ENCODE measurements around the gene ADPRHL1.
A peak's percentile ranks its signal among the peaks of the same experiment; 100 is the strongest.
"Not testable (repeated sequence)": the region's sequence is repeated elsewhere in the genome, so short reads cannot be mapped to it uniquely, and the experiment has no call there.

The ADPRHL1 gene

DNA sequence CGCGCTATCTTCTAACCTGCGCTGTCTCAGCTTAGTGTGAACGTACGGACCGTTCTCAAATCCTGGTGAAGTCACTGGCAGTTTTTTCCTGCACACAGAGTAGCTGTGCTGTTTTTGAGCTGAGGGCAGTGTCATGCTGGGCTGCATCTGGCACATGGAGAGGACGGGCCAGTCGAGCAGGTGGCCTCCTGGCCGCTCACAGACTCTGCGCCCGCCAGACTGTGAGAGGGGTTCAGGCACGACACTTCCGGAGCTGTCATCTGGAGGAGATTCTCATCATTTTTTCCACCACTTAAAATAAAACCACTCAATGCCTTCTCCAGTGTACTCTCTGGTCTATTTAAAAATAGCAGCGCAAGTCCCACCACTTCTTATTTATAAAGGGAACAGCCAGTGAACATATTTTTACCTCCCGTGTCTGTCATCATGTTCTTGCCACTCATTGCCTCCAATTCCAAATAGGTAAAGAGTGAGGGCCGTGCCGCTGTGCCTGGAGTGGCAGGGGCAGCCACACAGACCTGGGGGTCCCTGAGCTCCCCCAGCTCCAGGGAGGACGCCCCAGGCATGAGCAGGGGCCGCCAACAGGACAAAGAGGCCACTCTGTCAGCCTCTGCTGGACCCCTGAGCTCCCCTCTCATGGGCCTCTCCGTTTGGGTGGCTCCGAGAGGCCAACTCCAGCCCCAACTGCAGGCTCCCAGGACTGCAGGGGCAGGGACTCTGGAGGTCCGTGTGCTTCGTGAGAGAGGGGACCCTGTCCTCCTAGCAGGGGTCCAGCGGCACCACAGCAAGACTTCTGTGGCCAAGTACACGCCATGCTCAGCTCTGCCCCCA lies 52.5 kb downstream of the ADPRHL1 start:
- no peak for DNase-seq

DNA sequence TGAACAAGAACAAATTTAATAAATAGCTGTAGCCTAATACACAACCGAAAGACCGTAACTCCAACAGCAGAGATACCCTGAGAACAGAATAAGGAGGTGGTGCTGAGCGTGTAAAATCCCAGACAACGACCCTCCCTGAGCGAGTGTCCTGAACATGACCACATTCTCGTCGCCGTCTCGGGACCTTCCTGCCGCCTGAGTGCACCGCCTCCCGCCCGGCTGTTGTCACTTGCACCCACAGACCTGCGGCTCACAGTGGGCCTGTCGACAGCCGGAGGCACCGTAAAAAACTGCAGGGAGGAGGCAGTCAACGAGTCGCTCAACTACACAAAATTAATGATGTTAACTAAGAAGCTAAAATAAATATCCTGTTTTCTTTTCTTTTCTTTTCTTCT lies 53.5 kb downstream of the ADPRHL1 start:
- no peak for DNase-seq

DNA sequence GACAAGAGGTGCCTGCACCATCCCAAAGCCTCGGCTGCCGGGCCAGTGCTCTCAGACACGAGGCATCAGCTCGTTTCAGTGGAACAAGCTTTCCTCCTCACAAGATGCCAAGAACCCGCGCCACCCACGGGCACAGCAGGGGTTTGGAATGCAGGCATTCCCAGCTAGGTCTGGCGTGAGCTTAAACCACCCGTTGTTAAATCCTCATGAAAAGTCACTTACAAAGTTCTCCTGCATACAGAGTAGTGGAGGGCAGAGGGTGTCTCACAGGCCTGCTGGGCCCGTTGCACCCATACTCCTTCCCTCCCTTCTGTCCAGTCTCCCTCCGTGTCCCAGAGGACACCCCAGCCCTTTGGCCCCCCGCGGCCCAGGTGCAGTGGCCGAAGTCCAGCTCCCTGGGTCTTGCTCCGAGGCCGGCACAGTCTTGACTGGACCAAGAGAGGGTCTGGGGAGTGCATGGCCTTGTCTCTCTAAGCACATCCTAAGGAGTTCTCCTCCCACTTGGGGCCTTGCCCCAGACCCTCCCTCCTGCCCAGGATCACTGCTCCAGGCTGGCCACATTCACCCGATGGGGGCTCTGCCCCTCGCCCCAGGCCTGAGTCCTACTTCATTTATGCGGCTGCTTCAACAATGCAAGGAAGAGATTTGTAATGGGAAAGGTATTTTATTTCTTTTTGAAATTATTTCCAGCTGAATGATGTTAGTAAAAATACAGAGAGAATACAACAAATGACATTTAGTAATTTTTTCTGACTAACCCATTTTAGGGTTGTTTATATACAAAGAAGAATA lies 54.1 kb downstream of the ADPRHL1 start:
- DNase-seq = no peak

DNA sequence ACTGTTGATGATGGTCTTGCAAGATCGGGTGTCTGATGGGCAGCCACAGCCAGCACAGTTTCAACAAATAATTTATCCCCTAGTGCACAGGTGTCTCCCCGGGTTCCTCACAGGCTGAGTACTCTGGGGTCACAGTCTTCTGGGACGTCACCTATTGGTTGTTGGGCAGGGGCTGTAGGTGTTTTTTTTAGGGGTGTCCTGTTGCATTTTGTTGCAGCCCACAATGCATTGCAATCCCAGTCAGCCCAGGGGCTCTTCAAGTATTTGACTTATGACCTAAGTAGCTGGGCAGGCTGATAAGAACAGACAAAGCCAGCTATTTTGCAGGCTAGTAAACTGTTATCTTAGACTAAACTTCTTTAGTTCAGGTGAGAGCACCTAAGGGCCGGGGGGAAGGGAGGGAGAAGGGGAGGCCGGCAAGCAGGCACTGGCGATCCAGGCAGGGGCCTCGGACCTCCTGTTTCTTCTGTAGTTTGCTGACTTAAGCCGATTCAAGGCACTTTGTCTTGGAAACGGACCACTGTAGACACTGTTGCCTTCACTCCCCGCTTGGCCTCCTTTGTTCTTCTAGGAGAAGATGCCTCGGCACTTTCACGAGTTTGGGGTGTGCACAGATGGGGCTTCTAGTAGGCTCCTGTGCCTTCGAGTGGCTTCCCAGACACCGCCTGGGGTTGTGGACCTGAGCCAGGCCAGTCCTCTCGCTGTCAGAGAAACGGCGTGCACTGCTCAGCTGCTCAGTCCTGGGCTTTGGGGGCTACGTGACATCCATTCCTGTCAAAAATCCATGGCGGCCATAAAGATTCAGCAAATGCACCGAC lies 55.5 kb downstream of the ADPRHL1 start:
- DNase-seq = no peak

DNA sequence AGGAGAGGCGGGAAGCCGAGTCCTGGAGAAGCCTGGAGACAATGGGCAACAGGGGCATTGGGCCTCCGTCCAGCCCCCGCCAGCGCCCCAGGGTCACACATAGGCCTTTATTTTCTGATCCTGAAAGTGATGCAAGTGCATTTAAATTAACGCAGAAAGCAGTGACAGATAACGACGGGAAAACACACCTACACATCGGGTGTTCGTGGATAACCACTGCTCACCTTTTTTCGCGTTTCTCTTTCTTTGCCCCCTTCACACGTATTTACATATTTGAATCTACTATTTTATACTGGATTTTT lies 59.0 kb downstream of the ADPRHL1 start:
- DNase-seq = no peak

DNA sequence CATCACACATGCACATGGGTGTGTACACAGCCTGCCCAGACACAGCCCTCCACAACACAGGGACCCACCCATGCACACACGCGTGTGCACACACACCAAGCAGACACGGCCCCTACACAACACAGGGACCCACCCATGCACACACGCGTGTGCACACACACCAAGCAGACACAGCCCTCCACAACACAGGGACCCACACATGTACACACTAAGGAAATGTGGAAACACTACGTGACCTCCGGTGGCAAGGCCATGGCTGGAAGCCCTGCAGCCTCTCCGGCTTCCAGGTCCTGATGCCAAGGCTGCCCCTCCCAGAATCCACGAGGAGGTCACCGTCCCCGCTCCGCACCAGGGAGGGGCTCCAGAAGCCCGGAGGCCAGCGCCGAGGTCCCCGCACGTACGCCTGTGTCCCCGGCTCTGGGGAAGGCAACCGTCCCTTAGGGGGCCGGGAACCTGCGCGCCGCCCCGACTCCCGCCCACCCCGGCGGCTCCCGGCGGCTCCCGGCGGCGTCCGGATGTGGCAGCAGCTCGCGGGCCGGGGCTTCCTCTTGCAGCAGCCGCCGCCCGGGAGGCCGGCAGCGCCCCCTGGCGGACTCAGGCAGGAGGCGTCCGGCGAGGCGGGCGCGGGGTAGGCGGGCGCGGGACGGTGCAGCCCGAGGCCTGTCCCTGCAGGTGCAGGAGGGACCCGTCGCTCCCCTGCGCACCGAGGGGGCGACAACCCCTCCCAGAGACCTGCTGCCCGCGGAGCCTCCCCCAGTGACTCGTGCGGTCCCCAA lies 59.5 kb downstream of the ADPRHL1 start:
- peak; percentile 86 for DNase-seq

DNA sequence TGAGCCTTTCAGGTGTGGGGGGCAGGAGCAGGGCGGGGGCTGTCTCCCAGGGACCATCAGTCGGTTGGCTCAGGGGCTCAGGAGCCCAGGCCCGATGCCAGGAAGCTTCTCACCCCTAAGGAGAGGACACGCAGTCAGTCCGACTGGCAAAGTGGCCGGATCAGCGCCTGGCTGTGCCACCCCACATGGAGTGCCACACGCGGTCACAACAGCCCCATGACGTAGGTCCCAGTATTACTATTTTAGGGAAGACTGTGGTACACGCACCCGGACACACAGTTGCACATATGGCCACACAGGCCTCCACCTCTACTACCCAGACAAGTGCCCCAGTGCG lies 60.1 kb downstream of the ADPRHL1 start:
- DNase-seq = no peak

DNA sequence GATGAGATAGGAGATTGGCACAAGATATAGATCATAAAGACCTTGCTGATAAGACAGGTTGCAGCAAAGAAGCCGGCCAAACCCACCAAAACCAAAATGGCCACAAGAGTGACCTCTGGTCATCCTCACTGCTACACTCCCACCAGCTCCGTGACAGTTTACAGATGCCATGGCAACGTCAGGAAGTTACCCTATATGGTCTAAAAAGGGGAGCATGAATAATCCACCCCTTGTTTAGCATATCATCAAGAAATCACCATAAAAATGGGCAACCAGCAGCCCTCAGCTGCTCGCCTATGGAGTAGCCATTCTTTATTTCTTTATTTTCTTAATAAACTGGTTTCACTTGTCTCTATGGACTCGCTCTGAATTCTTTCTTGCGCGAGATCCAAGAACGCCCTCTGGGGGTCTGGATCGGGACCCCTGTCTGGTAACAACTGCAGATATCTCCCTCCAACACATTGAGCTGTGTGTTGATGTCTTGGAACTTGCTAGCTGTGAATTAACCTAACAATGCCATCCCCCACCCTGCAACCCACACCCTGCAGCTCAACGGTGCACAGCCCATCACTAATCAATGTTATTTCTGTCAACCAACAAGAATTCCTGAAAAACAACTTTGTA lies 62.3 kb downstream of the ADPRHL1 start:
- DNase-seq = no peak

DNA sequence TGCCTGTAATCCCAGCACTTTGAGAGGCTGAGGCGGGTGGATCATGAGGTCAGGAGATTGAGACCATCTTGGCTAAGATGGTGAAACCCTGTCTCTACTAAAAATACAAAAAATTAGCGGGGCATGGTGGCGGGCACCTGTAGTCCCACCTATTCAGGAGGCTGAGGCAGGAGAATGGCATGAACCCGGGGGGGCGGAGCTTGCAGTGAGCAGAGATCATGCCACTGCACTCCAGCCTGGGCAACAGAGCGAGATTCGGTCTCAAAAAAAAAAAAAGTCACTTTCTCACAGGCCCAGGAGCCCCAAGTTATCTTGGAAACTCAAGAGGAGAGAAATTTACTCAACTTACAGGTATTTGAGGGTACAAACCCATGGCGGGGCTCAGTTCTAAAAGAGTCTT lies 63.7 kb downstream of the ADPRHL1 start:
- DNase-seq = not testable (repeated sequence)

DNA sequence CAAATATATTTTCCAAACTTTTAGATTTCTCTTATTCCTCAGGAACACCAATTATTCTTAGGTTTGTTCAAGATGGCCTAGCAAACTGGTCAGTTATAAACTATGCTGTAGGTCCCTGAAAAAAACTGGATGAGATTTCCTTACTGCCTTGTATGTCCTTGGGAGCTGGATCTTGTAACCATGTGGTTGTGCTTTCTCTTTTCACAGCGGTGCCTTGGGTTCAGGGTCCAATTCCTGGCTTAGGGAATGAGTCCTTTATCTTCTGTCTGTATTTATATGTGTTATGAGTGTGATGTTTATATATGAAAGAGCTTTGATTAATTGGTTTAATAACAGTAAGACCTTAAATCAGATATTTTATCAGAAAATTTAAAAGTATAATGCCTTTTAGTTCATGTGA lies 65.9 kb downstream of the ADPRHL1 start:
- DNase-seq = no peak

DNA sequence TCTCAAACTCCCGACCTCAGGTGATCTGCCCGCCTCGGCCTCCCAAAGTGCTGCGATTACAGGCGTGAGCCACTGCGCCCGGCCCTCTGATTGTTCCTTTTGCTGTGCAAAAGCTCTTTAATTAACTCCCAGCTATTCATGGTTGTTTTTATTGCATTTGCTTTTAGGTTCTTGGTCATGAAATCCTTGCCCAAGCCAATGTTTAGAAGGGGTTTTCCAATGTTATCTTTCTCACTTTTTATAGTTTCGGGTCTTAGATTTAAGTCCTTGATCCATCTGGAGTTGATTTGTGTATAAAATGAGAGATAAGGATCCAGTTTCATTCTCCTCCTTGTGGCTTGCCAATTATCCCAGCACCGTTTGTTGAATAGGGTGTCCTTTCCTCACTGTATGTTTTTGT lies 70.2 kb downstream of the ADPRHL1 start:
- DNase-seq = no peak

DNA sequence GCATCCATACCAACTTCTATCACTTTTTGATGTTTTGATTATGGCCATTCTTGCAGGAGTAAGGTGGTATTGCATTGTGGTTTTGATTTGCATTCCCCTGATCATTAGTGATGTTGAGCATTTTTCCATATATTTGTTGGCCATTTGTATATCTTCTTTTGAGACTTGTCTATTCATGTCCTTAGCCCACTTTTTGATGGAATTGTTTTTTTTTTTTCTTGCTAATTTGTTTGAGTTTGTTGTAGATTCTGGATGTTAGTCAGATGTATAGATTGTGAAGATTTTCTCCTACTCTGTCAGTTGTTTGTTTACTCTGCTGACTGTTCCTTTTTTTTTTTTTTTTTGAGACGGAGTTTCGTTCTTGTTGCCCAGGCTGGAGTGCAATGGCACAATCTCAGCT lies 70.7 kb downstream of the ADPRHL1 start:
- DNase-seq = not testable (repeated sequence)

DNA sequence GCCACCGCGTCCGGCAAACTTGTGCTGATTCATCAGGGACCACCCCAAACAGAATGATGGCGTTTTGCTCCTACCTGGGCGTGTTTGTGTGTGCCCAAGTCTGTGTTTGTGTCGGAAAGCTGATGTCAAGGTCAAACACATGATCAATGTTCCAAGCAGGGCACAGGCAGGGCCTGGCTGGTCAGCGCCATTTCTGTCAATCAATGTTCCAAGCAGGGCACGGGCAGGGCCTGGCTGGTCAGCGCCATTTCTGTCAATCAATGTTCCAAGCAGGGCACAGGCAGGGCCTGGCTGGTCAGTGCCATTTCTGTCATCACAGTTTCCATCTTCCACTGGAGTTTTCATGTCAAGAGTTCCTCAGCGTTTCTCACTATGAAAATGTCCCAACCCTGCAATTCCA lies 74.5 kb downstream of the ADPRHL1 start:
- DNase-seq = no peak

DNA sequence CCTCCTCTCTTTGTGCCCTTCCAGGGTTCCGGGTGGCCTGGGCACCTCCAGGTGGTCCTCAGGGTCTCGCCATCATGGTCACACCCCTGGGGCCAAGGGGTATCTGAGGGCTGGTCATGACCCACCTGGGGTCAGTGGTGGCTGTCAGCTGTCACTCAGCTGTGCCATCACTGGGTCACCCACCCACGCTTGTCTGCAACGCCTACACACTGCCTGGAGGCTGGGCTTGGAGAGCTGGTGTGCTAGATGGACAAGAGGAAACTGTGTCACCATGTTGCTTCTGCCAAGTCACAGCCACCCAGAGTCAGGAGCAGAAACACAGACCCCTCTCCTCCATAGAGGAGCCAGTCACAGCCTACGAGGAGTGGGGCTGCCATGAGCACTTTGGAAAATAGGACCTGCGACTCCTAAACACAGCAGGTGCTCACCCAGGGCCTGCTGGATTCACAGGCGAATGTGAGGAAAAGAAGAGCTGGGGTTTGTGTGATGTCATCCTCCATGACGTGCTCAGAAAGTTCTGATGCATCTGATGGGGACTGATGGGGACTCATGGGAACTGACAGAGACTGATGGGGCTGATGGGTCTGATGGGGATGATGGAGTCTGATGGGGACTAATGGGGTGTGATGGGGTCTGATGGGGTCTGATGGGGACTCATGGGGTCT lies 78.6 kb downstream of the ADPRHL1 start:
- DNase-seq = no peak

DNA sequence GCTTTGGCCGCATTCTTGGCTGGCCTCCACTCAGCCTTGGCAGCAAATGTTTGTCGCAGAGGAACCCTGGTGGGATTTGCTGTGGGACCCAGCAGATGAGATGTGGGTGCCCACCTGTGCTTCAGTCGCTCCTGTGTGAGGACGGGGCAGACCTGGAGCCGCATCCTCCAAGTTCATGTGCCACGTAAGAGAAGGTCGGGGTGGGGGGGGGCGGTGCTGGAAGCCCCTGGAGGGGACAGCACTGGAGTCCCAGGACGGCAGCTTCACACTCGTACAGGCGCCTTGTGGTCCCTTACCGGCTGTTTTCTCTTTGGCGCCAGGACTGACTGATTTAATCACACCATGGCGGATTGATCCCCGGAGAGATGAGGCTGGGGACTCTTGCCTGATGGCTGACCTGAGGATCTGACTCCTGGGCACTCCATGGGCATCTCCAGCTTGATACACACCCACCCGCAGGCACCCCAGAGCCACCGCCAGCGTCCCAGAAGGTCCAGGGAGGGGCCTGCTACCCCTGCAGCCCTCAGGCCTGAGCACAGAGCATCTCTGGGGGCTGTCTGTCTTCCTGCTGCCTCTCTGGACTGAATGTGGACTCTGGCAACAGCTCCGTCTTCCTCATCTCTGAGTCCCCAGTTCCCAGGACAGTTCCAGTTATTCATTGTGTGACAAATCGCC lies 79.3 kb downstream of the ADPRHL1 start:
- no peak for DNase-seq

DNA sequence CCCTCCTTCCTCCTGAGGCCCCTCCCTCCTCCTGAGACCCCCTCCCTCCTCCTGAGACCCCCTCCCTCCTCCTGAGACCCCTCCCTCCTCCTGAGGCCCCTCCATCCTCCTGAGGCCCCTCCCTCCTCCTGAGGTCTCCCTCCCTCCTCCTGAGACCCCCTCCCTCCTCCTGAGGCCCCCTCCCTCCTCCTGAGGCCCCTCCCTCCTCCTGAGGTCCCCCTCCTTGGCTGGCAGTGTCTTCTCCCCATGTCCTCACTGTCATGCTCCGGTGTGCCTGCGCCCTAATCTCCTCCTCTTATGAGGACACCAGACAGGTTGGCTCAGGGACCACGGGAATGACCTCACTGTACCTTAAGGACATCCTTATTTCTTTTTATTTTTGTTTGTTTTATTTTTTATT lies 81.6 kb downstream of the ADPRHL1 start:
- DNase-seq = not testable (repeated sequence)

DNA sequence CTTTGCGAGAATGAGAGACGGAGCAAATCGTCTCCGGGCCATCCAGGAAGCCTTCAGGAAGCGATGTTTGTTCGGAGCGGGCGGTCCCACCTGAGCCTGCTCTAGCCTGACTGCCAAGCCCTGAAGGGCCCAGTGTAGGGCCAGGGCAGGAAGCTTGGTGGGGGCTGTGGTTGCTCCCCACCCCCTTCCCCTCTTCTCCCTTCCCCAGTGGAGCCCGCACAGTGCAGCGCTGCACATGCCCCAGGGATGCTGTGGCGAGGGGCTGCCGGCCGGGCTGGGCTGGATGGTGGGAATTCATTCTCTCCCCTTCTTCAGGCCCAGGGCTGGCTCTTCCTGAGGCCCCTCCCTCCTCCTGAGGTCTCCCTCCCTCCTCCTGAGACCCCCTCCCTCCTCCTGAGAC lies 82.2 kb downstream of the ADPRHL1 start:
- DNase-seq = no peak

DNA sequence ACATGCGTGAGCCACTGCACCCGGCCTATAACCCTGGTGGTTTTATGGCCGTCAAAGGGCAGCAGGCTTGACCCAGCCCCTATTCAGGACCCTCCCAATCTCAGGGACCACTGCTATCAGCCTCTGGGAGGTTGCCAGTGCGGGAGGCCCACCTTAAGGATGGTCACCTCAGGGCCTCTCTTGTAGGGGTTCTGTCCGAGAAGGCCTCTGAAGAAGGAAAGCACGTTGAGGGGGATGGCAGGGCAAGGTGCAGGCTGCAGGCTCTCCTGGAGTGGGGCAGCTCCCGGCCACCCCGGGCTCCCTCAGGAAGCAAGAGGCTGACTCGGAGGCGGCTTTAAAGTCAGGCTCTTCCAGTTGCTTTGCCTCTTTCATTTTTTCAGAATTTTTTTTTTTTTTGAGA lies 83.4 kb downstream of the ADPRHL1 start:
- no peak for DNase-seq

DNA sequence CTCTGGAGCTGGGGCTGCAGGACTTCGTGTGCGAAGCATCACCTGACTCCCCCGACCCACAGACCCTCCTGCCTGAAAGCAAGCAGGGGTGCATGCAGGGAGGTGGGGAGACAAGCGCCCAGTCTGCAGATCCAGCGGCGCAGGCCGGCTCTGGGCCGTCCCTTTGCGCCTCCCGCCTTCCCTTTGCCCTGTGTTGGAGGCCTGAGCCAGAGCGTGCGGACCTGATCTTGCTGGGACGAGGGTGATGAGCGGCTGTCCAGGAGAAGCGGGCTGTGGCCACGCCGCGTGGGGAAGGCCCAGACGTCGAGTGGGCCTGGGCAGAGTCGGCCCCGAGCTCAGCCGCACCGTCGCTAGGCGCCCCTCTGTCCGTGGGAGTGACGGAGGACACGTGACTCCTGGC lies 84.1 kb downstream of the ADPRHL1 start:
- no peak for DNase-seq

DNA sequence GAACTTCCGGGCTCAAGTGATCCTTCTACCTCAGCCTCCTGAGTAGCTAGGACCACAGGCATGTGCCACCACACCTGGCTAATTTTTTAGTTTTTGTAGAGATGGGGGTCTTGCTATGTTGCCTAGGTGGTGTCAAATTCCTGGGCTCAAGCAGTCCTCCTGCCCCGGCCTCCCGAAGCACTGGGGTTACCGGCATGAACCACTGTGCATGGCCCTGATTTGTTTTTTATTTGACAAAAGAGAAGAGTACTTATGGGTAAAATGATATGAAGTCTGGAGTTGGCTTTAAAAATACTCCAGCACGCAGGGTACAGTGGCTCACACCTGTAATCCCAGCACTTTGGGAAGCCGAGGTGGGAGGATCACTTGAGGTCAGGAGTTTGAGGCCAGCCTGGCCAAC lies 84.9 kb downstream of the ADPRHL1 start:
- not testable (repeated sequence) for DNase-seq

DNA sequence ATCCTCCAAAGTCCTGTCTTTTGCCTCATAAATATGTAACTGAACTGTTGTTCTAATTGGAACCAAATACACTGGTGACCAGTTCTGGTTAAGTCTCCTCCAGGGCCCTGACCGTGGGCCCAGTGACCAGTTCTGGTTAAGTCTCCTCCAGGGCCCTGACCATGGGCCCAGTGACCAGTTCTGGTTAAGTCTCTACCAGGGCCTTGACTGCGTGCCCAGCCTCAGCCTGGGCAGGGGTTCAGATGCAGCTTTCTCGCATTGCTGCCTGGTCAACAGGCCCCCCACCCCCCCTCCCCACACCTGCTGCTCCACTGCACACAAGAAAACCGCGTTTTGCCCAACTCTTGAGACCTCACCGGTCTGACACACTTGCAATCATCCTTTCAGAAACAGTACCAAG lies 85.5 kb downstream of the ADPRHL1 start:
- DNase-seq = no peak

Measured in activated naive CD4-positive, alpha-beta T cell treated with anti-CD3 and anti-CD28 coated beads, Interleukin-2, amount 50 U/mL, for 16 hours (primary cell).